Activated CD8-positive, alpha-beta T cell treated with anti-CD3 and anti-CD28 coated beads for 36 hours (primary cell): Measurements from ENCODE around the gene TLR3. TPM values are rescaled to one million over a fixed set of nuclear protein-coding genes. Genes with fewer than 3 reads are reported as not detected.
A peak's percentile ranks its signal among the peaks of the same experiment; 100 is the strongest.

Experiments used
- ATAC-seq: fragments of 200-7000 bp; cut with Tn5 transposase; one replicate; pipeline ENCODE4 v1.10.0; 2021; ENCODE audit warnings: mild to moderate bottlenecking, moderate library complexity
- CTCF ChIA-PET: fragments of 350-600 bp; sonication (Branson Sonifier 250); formaldehyde crosslinking; loops from one replicate; lab custom pipeline; 2021; ENCODE audit warnings: antibody characterized with exemption; lab: Charles Lee
- POLR2A ChIA-PET: fragments of 350-600 bp; sonication (Branson Sonifier 250); formaldehyde crosslinking; loops from one replicate; lab custom pipeline; 2021; ENCODE audit warnings: antibody characterized with exemption; lab: Charles Lee
- DNase-seq: peaks from one replicate; pipeline ENCODE4 v3.0.0-alpha.2; 2020
- H3K27ac Mint-ChIP-seq: one replicate; pipeline ENCODE4 v1.8.0; 2021; ENCODE audit warnings: mild to moderate bottlenecking, mixed read lengths
- H3K27me3 Mint-ChIP-seq: one replicate; pipeline ENCODE4 v1.8.0; 2021; ENCODE audit warnings: mixed read lengths
- H3K36me3 Mint-ChIP-seq: one replicate; pipeline ENCODE4 v1.8.0; 2021; ENCODE audit warnings: low read depth, mixed read lengths
- H3K4me1 Mint-ChIP-seq: one replicate; pipeline ENCODE4 v1.8.0; 2021; ENCODE audit warnings: low read depth, mixed read lengths
- H3K4me3 Mint-ChIP-seq: one replicate; pipeline ENCODE4 v1.8.0; 2021; ENCODE audit warnings: mild to moderate bottlenecking, moderate library complexity, mixed read lengths
- H3K9me3 Mint-ChIP-seq: one replicate; pipeline ENCODE4 v1.8.0; 2021; ENCODE audit warnings: mixed read lengths
- intact Hi-C: fragments of 100-400 bp; cut with micrococcal nuclease; formaldehyde crosslinking; loops from one replicate; pipeline ENCODE4 v1.10.0; 2022
- total RNA-seq, 2 experiments: library from RNA; stranded (reverse); gene quantifications; one replicate each; pipeline ENCODE4 v1.2.3, GENCODE V29; 2021
- TF ChIP-seq, protein P1 (sequence below): fragments of 200-600 bp; IDR thresholded peaks from one replicate; pipeline ENCODE4 v1.8.0; 2022; ENCODE audit warnings: antibody characterized with exemption, mild to moderate bottlenecking

Gene TLR3
- total RNA-seq, 2 experiments from 2014 or later, result not detected

- H3K27me3 Mint-ChIP-seq, result peaks cover 20% of the 10 kb centered on the region
- peaks cover 4% of the 10 kb centered on the region for H3K9me3 Mint-ChIP-seq
- H3K27ac Mint-ChIP-seq, result no peak overlapping the region
- H3K36me3 Mint-ChIP-seq, result no peaks in the 10 kb centered on the region
- no peak overlapping the region for H3K4me3 Mint-ChIP-seq
- DNase-seq (no peak), ATAC-seq (no peak)
- intact Hi-C loops, result no loop called here
- ChIA-PET POLR2A (no interaction called here), CTCF (interaction anchor here (1.6 kb wide), 1 partner anchor 76 kb away, joined by 5 read pairs; no protein-coding TSS in a partner anchor)
- TF ChIP-seq, protein P1, sequence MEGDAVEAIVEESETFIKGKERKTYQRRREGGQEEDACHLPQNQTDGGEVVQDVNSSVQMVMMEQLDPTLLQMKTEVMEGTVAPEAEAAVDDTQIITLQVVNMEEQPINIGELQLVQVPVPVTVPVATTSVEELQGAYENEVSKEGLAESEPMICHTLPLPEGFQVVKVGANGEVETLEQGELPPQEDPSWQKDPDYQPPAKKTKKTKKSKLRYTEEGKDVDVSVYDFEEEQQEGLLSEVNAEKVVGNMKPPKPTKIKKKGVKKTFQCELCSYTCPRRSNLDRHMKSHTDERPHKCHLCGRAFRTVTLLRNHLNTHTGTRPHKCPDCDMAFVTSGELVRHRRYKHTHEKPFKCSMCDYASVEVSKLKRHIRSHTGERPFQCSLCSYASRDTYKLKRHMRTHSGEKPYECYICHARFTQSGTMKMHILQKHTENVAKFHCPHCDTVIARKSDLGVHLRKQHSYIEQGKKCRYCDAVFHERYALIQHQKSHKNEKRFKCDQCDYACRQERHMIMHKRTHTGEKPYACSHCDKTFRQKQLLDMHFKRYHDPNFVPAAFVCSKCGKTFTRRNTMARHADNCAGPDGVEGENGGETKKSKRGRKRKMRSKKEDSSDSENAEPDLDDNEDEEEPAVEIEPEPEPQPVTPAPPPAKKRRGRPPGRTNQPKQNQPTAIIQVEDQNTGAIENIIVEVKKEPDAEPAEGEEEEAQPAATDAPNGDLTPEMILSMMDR, result no peak
- peaks cover 6% of the 10 kb centered on the region for H3K4me1 Mint-ChIP-seq
Measured at GRCh38 chr4:186061921-186062320, 7.0 kb upstream of the TLR3 start.

GRCh38 chr4:186067757-186068385 lies 1.1 kb upstream of the TLR3 start:
- H3K36me3 Mint-ChIP-seq, result no peaks in the 10 kb centered on the region
- ChIA-PET POLR2A (no interaction called here), CTCF (interaction anchor here (0.8 to 3.4 kb wide), 8 partner anchors 10 to 519 kb away, joined by 3 to 27 read pairs (median 4); partner anchors contain the start of gene FAM149A)
- H3K4me3 Mint-ChIP-seq, result peak overlapping the region; percentile 70
- DNase-seq (peak; percentile 61), ATAC-seq (peak; percentile 89)
- TF ChIP-seq, protein P1, result peak; percentile 34
- no peak overlapping the region for H3K27ac Mint-ChIP-seq
- peaks cover 4% of the 10 kb centered on the region for H3K27me3 Mint-ChIP-seq
- H3K4me1 Mint-ChIP-seq, result peaks cover 13% of the 10 kb centered on the region
- intact Hi-C loops, result loop anchor here (1.0 kb wide), 1 partner anchor 69 kb away; no protein-coding TSS in a partner anchor
- H3K9me3 Mint-ChIP-seq, result no peaks in the 10 kb centered on the region

DNA sequence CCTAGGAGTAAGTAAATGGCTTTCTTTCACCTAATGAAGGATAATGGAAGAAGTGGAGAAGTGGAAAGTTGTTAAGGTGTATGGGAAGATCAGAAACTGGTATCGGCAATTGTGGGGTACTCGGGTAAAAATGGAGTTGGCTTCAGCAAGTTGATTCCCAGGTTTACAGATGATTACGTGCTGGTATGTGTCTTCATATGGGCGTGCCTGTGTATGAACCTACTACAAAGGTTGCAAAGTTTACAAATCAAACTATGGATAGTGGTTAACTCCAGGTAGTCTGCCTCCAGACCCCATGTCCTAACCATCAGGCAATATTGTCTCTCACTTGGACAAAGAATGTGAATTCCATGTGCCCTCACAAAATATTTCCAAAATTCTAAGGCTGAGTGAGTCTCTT lies 773 bp downstream of the TLR3 start:
- ChIA-PET CTCF (interaction anchor here (3.4 kb wide), 1 partner anchor 67 kb away, joined by 27 read pairs; no protein-coding TSS in a partner anchor), POLR2A (no interaction called here)
- DNase-seq, result no peak
- no peak for ATAC-seq
- Mint-ChIP-seq H3K9me3 (no peaks in the 10 kb centered on the region), H3K27me3 (peaks cover 2% of the 10 kb centered on the region), H3K4me1 (peaks cover 13% of the 10 kb centered on the region), H3K4me3 (no peak overlapping the region), H3K27ac (no peak overlapping the region), H3K36me3 (no peaks in the 10 kb centered on the region)
- intact Hi-C loops, result no loop called here
- TF ChIP-seq, protein P1, result no peak

DNA sequence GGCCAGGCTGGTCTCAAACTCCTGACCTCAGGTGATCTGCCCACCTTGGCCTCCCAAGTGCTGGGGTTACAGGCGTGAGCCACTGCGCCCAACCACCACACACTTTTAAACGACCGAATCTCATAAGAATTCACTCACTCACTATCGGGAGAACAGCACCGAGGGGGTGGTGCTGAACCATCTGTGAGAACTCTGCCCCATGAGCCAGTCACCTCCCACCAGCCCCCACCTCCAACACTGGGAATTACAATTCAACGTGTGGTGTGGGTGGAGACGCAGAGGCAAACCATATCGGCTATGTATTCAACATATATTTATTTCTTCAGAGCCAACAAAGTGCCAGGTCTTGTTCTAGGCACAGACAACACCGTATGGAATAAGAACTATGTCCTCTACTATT lies 3.6 kb downstream of the TLR3 start:
- DNase-seq (no peak), ATAC-seq (no peak)
- intact Hi-C loops, result no loop called here
- Mint-ChIP-seq H3K36me3 (no peaks in the 10 kb centered on the region), H3K4me1 (peaks cover 13% of the 10 kb centered on the region), H3K4me3 (no peak overlapping the region), H3K27me3 (no peaks in the 10 kb centered on the region), H3K27ac (no peak overlapping the region), H3K9me3 (no peaks in the 10 kb centered on the region)
- ChIA-PET POLR2A (no interaction called here), CTCF (interaction anchor here (1.5 to 2.3 kb wide), 2 partner anchors 63 to 65 kb away, joined by 3 to 14 read pairs; no protein-coding TSS in a partner anchor)
- TF ChIP-seq, protein P1, result no peak

DNA sequence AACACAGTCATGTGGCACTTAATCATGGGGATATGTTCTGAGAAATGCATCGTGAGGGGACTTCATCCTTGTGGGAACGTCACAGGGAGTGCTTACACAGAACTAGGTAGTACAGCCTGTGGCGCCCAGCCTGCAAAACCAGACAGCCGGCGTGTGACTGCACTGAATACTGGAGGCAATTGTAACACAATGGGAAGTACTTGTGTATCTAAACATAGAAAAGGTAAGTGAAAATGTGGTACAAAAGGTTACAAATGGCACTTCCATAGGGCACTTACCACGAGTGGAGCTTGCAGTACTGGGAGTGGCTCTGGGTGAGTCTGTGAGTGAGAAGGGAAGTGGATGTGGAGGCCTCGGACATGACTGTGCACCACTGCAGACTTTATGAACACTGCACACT lies 5.2 kb downstream of the TLR3 start:
- Mint-ChIP-seq H3K4me1 (peaks cover 7% of the 10 kb centered on the region), H3K36me3 (no peaks in the 10 kb centered on the region), H3K27me3 (no peaks in the 10 kb centered on the region), H3K9me3 (no peaks in the 10 kb centered on the region), H3K27ac (no peak overlapping the region), H3K4me3 (no peak overlapping the region)
- ATAC-seq, result no peak
- TF ChIP-seq, protein P1, result no peak
- DNase-seq, result no peak
- ChIA-PET POLR2A (no interaction called here), CTCF (no interaction called here)
- intact Hi-C loops, result no loop called here
